Stimulated activated CD8-positive, alpha-beta memory T cell treated with anti-CD3 and anti-CD28 coated beads, Interleukin-12 subunit alpha, Interleukin-12 subunit beta, amount 100 ng/mL, for 4 hours (primary cell): ENCODE measurements around the gene NUDT17.

Experiments used
- DNase-seq: peaks from one replicate; pipeline ENCODE4 v3.0.0-alpha.2; 2020; ENCODE audit warnings: low read depth

Gene NUDT17

DNA sequence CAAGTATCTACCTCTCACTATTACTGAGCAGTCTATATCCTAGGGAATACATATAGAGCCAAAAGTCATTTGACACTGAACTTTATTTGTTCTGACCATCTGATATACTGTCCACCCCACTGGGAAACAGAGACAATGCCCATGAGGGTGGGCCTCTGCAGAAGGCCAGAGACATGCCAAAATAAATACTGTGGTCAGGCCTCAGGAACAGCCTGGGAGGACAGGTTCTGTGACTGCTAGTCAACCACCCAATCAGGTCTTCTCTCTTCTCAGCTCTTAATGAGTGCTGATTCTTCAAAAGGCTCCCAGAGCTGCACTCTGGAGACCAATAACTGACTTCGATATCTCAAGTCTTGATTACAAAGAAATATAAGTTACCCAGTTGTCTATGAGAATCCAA is 45.7 kb downstream of the NUDT17 start:
- no peak for DNase-seq

DNA sequence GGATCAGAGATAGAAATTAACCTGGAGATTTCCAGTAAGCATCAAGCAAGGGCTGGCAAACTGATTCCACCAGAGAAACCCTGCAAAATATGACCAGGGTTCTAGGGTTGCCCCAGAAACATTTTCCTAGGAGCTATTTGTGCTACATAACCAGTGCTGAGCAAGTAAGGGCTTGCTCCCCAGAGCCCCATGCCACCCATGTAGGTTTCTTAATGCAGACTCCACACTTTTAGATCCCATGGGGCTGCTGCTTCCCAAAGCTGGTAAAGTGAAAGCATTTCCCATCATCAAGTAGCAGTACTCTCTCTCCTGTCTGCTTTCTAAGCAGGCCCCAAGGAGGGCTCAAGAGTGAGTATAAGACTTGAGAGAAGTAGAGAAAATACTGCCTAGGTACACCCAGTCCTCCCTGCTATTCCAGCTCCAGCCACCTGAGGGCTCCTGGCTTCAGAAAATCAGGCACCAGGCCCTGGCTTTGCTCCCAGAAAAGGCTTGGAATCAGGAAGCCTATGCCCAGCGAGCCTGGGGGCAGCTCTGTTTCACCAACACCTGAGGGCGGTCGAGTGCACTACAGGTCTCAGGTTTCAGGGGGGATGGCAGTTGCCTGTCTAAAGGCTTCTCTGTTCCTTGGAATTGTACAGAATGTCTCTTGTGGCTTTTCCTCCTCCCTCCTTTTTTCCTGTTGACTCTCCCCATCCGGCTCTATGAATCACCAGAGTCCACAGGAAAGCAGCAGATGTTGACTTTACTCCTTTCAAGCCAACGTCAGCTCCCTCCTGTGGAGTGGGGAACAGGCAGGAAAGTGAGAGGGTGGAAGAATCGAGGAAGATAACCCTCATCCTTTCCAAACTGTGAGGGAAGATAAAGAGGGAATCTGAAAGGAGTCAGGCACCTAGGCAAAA is 46.4 kb downstream of the NUDT17 start:
- no peak for DNase-seq

DNA sequence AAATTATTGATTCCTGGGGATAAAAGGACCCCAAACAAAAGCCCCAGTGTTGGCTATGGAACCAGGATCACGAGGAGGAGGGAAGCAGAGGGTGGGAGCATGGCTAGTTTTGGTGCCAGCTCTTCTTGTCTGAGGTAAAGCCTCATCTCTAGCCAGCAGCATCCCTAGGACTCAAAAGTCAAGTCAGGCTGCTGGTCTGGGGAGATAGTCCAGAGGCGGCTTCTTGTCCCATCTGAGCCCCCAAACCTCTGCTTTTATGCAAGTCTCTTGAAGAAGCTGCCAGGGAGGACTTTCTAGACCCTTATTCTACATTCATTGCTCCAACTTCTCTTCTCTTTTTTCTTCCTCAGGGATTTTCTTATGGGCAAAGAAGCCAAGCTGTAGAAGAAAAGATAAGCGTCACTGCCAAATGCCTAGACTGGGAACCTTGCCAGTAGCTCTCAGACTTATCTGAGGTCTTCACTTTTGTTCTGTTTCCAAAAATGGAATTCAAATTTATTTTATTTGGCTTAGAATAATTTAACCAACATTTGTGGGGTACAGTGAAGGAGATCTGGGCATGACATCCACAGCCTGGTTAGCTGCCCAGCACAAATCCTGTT is 47.2 kb downstream of the NUDT17 start:
- DNase-seq: no peak

DNA sequence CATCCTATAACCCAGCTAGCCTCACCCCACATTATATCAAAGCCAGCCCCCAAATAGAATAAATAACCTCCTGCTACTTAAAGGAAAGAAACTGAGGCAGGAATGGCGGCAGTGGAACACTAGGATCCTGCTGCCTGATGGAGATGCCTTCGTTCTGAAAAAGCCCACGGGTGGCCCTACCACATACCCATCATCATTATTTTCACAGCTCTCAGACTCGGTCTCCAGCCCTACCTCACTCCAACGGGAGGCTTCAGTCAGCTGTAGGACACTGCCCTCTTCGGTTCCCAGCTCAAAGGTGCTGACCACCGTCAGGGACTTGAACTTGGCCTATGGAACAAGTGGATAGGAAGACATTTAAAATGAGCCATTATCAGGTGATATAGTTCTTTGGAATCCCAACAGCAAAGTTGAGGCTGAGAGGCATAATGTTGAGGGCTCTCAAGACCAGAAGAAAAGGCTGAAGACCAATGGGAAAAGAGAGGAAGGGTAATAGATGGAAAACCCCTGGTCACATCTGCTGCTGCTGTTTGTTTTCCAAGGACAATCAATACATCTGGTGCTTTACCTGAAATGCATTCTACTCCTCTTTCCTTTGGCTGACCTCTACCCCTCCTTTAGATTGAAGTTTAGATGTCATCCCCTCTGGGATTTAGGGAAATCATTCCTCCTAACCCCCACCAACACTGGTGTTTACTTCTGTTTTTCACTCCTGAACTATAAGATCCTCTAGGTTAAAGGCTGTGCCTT is 48.1 kb downstream of the NUDT17 start:
- DNase-seq: no peak

DNA sequence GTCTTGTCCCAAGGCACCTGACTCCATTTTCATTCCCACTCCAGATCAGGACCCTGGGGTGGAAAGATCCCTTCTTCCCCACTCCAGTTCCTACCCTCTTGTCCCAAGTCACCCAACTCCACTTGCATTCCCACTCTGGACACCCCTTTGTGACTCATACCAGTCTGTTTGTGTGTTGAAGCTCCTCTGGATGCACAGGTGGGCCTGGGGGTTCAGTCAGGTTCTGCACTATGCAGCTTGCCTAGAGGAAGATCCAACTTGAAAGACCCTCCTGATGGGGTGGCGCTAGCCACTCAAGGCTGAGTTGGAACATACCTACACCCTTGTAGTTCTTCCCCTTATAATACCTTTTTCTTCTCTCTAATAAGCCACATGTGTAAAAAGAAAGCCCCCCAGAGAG is 50.0 kb downstream of the NUDT17 start:
- DNase-seq: no peak

DNA sequence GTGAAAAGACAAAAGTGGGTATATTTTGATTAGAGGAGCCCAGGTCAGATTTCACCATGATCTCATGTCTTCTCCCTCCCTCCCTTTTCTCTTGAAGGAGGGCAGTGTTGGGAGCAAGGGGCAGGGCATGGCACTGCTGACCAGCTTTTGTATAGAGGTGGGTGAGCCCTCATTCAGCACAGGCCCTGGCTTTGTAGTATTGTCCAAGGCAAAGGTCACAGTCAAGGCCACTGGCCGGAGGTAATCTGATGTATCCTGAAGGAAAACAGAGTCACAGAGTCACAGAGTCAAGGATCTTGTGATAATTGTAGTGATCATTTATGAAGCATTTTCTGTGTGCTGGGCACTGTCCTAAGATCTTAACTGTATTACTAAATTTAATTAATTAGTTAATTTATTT is 52.5 kb downstream of the NUDT17 start:
- DNase-seq: no peak
